Smooth muscle cell of the brain vasculature (primary cell): ENCODE data around the gene STXBP5.
"Not testable (repeated sequence)": the region's sequence is repeated elsewhere in the genome, so short reads cannot be mapped to it uniquely, and the experiment has no call there.

Experiments used
- DNase-seq: peaks from one replicate; pipeline ENCODE4 v3.0.0-alpha.2; 2012; ENCODE audit warnings: low read depth, low spot score

The STXBP5 gene

DNA sequence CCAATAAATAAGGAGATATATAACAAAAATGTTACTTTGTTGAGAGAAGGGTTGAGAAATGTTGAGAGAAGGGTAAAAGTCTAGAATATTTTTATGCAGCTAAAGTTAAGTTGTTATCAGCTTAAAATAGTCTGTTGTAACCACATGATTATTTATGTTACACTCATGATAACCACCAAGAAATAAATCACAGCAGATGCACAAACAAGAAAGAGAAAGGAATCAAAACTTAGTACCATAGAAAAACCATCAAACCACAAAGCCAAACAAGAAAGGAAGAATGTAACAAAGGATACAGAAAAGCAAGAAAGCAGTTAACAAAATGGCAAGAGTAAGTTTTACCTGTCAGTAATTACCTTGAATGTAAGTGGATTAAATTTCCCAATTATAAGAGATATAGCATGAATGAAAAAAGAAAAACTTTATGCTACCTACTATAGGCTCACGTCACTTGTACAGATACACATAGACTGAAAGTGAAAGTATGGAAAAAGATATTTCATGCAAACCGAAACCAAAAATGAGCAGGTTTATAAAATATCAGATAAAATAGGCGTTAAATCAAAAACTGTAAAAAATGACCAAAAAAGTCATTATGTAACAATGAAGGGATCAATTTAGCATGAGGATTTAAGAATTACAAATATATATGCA is 93.6 kb downstream of the STXBP5 start:
- no peak for DNase-seq

DNA sequence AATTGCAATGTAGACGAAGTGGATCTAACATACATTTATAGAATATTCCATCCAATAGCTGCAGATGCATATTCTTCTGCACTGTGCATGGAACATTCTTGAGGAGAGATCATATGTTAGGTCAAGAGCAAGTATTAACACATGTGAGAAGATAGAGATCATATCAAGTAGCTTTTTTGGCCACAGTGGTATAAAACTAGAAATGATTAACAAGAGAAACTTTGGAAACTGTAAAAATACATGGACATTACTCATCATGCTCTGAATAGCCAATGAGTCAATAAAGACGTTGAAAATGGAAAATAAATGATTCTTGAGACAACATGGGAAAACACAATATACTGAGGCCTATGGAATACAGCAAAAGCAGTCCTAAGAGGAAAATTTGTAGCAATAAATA is 94.2 kb downstream of the STXBP5 start:
- DNase-seq: no peak

DNA sequence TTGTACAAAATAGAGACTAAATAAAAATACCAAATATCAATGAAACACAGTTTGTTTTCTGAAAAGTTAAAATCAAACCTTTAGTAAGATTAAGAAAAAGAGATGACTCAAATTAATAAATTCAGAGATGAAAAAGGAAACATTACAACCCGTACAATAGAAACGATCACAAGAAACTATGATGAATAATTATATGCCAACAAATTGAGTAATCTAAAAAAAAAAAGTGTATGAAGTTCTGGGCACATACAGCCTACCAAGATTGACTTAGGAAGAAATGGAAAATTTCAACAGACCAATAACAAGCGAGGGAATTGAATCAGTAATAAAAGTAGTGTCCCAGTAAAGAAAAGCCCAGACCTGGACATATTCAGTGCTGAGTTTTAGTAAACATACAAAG is 94.8 kb downstream of the STXBP5 start:
- DNase-seq: no peak

DNA sequence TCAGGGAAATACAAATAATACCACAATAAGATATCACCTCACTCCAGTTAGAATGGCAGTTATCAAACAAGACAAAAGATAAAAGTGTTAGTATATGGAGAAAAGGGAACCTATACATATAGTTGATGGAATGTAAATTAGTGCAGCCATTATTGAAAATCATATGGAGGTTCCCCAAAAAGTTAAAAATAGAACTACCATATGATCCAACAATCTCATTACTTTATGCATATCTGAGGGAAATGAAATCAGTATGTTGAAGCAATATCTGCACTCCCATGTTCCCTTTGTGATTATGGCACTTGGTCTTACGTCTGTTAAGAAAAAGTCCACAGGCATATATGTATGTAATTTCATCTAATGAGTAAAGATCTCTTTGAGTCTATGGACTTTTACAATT is 96.9 kb downstream of the STXBP5 start:
- DNase-seq: no peak

DNA sequence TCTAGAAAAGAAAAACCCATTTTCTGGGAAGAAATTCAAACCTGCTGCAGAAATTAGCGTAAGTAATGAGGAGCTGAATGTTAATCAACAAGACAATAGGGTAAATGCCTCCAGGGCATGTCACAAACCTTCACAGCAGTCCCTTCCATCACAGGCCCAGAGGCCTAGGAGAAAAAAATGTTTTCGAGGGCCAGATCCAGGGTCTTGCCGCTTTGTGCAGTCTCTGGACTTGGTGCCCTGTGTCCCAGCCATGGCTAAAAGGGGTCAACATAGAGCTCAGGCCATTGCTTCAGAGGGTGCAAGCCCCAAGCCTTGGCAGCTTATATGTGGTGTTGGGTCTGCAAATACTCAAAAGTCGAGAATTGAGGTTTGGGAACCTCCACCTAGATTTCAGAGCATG is 99.8 kb downstream of the STXBP5 start:
- DNase-seq: no peak

DNA sequence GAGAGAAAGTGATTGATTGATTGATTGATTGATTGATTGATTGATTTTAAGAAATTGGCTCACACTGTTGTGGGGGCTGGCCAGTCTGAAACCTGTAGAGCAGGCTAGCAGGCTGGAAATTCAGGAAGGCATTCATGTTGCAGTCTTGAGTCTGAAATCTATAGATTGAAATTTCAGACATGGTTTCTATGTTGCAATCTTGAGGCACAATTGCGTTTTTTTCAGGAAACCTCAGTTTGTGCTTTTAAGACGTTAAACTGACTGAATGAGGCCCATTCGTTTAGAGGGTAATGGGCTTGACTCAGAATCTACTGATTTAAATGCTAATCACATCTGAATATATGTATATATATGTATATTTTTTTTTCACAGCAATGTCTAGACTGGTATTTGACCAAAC is 106.3 kb downstream of the STXBP5 start:
- DNase-seq: no peak

DNA sequence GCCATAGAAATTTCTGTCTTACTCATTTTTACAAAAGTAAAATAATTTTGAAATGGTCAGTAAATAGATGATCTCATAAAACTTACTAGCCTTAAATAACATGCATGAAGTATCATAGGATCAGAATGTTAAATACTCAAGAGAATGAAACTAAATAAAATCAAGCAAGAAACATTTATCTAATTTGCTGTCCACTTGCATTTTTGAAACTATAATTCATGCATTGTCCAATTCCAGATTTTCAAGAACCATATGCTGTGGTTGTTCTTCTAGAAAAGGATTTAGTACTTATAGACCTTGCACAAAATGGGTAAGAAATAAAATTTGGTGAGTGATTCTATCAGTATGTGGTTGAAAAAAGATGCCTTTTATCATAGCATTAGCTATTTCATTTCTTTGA is 107.0 kb downstream of the STXBP5 start:
- DNase-seq: no peak

DNA sequence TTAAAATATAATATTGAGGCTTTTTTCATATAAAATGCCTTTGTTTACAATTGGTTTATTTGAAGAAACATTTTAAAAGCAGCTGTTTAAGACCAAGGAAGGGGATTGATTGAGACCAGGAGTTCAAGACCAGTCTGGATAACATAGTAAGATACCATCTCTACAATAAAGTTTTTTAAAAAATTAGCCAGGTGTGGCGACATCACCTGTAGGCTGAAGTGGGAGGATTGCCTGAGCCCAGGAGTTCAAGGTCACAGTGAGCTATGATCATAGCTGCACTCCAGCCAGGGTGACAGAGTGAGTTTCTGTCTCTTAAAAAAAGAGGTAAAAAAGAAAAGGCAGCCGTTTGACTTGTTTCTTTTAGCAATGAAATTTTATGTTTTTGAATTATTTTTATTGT is 117.0 kb downstream of the STXBP5 start:
- no peak for DNase-seq

DNA sequence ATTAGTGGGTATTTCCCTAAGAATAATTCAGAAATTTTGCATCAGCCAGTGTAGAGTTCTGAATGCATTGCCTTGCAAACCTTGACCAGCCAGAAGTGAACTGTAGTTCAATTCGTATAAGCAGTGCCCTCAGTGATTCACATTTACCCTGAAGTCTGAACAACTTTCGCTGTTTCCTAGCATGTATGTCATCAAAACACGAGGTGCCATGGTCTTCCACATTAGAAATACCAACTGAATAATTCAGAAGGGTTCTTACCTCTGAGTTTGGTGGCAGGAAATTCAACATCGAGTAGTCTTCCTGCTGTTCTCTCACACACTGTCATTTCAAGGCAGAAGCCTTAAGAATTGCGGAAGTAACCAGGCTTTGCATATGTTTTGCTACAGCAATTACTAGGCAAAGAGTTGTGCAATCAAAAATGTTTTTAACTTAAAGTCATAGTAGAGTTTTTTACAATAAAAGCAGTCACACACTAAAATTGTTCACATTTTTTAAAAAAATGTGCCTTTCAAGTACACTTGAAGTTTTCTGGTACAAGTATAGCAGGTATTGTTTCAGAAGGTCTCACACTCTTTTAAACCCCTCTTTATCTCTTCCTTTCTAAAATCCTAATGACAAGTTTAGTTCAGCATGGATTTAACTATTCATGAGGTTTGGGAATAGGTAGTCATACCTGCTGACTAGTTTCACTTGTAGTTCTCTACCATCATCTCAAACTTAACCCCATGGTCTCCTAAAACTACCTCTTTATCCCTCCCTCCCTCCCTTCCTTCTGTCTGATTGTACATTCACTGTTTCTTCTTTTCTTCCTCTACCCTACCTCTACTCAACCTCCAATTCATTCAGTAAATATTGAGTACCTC is 118.3 kb downstream of the STXBP5 start:
- no peak for DNase-seq

DNA sequence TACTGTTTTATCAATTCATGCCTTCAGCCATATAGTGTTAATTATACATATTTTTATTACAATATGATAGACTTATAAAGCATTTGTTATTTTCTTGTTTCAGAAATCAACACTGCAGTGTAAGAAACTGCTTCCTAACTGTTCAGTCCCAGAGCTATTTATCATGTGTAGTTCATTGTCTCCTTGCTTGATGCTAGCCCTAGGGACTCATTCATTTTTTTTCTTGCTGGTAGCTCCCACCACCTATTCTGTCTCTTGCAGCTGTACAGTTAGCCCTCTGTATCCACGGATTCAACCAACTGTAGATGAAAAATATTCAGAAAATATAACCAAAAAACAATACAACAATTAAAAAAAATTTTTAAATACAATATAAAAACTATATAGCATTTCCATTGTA is 121.3 kb downstream of the STXBP5 start:
- no peak for DNase-seq

DNA sequence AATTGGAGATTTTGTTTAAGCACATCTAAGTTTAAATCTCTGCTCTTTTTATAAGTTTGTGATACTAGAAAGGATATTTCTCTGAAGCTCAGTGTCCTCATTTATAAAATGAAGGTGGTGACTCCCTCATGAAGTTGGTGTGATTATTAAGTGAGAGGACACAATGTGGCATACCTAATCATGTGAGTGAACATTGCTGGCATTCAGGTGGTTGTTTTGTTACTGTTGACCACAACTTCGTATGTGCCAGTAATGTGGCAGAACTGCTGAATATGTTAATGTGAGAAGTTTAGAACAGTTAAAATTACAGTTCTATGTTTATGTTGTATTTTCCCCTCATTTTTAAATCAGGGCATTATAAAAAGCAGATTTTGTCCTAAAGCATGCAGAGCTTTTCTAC is 127.2 kb downstream of the STXBP5 start:
- DNase-seq: no peak

DNA sequence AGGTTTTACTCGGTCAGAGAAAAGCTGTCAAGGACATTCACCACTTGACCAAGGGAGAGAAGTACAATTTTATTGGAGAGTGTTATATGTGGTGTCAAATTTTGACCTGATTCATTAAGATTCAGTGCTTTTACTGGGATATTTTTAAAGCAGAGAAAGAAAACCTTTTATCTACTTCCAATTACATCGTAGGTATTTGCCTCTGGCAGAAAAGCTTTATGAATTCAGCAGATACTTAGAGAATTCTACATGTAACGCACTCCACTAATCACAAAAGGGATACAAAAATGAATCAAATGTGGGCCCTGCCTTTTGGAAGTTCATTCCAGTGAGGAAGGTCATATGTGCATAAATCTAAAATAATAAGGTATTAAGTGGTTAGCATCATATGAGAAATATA is 133.7 kb downstream of the STXBP5 start:
- DNase-seq: no peak

DNA sequence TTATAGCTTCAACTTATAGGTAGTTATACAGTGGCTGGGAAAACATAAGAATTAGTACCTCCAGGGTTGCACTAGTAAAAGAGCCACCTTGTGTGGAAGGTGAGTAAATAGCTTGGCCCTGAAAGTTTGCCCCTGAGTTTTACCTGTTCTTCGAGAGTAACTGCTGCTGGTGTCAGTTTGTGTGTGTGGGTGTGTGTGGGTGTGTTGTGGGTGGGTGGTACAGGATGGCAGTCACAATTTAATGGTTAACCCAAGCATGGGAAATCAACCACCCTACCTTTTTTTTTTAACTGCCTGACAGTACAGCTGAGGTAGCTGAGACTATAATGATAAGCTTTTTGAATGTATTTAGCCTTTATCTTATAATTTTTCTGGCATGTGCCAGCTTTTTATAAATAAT is 137.3 kb downstream of the STXBP5 start:
- DNase-seq: no peak

DNA sequence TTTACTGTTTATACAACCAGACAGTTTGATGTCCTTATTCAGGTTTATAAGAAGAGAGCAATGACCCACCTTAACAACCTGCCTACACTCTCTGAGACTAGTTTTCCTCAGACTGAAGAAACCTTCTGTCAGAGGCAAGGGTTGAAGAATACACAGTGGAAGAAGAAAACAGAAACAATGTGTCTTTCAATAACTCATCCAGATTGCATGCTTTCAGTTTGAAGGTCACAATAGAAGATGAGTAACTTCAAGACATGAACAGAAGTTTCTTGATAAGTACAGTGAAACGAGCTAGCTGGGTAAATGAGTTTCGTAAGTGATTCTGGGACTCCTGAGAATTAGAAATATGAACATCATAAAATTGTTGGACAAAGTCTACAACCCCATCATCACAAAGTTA is 141.7 kb downstream of the STXBP5 start:
- no peak for DNase-seq

DNA sequence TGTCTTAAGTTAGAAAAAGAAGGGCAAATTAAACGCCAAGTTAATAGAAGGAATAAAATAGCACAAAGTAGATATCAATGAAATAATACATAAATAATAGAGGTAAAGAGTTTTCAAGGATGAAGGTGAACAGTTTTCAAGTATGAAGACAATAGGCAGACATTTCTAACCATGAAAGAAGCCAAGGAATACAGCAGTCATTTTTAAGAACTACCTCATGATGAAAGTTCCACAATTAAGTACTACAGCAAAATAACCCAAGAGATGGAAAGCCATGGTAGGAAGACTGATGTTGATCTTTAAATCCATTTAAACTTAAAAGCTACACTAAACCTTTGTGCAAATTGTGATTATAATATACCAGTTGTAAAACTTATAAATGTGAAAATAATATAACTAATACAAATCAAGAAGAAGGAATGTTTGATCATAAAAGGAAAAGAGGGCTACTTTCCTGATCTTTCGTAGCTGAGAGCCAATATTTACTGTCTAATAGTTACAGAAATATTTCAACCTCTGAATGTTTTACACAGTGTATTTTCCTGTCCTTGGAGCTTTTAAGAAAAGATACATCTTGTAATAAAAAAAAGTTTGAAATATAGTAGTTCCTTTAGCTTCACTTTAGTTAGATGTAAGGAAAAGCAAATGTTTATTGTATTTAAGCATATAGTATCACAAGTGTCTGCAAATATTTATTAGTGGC is 143.1 kb downstream of the STXBP5 start:
- no peak for DNase-seq

DNA sequence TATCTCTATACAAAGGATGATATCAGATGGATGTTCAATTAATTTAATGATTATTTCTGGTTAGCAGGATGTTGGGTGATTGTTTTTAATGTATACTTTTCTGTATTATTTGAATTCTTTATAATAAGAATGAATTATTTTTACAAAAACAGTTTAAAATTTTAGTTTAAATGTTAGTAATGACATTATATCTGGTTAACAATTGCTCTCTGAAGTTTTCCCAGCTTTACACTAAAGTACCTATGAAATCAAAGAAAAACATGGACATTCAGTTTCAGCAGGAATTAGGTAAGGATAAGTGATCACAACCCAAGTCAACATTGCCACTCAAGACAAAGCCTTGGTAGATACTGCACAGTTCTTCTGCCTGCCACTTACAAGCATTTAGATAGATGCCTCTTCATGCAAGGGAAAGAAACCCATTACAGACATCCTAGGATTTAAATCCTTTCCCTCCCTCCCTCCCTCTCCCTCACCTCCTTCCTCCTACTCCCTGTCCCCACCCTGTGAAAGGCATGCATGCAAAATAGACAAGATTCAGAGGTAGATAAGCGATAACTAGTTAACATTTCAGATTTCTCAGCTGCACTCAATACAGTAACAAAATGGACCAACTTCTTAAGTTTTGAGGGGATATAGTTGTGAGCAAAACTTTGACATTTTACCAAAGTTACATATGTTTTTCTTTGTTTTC is 143.8 kb downstream of the STXBP5 start:
- no peak for DNase-seq

DNA sequence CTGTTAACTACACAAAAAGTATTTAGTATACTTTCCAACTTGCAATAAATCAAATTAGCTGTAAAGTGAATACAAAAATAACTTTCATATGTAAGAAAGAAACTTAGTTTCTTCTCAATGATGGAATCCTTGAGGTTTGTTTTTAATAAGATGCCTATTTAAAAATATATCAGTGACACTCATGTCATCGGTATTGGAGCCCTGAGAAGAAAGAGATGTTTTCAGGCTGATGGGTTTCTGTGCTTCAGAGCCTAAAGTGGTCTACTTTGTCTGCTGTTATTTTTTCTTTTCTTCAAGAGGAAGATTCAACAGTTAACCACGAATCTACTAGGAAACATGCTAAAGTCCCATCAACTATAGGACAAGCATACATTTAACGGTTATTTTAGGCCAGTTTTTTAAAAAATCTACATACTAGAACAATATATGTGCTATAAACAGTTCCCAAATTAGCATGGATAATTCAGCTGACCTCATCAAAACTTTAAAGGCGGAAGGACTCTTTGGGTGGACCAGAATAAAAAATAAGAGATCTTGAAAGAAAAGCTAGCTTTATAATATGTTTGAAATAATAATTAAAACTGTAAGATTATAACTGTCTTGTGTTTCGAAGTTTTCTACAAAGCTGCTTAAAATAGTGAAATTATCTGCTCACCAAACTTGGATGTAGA is 157.2 kb downstream of the STXBP5 start:
- no peak for DNase-seq

DNA sequence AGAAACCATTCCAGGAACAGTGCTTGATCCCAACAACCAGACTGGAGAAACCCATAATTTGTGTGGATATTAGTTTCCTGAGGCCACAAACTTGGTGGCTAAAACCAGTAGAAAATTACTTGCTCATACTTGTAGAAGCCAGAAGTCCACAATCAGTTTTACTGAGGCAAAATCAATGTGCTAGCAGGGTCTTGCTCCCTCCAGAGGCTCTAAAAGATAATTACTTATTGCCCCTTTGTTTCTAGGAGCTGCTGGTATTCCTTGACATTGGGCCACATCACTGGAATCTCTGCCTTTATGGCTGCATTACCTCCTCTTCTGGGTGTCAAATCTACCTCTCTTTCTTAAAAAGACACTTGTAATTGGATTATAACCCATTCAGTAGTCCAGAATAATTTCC is 162.1 kb downstream of the STXBP5 start:
- DNase-seq: no peak

DNA sequence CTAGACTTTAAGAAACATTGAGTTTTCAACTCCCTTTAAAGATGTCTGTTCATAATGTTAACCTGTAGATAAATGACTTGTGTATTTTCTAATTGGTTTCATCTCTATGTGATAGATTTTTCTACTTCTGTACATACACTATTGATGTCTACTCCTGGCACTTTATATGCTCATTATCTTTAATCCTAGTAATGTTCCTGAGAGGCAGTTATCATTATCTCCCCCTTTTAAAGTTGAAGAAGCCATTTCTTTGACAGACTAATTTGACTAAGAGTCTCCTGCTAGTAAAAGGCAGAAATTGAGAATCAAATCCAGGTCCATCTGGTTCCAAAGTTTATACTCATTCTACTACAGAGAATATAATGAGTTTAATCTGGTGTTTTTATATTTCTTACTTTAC is 167.1 kb downstream of the STXBP5 start:
- no peak for DNase-seq

DNA sequence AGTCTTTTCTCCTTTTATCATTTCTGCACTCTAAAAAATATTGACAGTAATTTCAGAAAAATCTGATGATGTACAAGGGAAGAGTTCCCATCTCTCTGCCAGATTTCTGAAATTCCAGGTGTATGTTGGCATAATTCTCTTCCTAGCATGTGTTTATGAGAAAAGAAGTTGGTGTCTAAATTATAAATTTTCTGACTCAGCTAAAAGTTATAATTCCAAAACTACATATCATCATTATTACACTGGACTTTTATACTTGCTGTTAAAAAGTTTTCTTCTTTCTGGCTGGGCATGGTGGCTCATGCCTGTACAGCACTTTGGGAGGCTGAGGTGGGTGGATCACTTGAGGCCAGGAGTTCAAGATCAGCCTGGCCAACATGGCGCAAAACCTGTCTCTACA is 168.6 kb downstream of the STXBP5 start:
- DNase-seq: no peak

DNA sequence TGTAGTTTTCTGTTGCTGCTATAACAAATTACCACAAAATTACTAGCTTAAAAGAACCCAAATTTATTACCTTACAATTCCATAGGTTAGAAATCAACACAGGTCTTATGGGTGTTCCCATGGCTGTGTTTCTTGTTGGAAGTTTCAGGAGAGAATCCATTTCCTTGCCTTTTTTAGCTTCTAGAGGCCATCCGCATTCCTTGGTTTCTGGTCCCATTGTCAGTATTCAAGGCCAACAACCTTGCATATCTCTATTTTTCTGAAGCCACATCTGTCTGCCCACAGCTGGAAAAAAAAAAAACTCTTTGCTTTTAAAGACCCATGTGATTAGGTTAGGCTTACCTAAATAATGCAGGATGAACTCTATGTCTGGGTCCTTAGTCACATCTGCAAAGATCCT is 174.6 kb downstream of the STXBP5 start:
- no peak for DNase-seq

DNA sequence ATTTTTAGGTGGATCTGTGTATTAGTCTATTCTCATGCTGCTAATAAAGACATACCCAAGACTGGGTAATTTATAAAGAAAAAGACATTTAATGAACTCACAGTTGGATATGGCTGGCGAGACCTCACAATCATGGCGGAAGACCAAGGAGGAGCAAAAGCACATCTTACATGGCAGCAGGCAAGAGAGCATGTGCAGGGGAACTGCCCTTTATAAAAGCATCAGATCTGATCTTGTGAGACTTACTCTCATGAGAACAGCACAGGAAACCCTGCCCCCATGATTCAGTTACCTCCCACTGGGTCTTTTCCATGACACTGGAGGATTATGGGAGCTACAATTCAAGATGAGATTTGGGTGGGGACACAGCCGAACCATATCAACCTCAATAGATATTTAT is 176.6 kb downstream of the STXBP5 start:
- not testable (repeated sequence) for DNase-seq
